GM19351 (cell line): ENCODE results near the gene SOCS3.
"Not testable (repeated sequence)": the region's sequence is repeated elsewhere in the genome, so short reads cannot be mapped to it uniquely, and the experiment has no call there.

Experiments
- ATAC-seq: cut with Tn5 transposase; IDR thresholded peaks from one replicate; pipeline ENCODE4 v1.9.1; 2021; ENCODE audit warnings: mild to moderate bottlenecking, moderate library complexity; ENCODE audit not compliant: unreplicated experiment

Gene SOCS3

DNA sequence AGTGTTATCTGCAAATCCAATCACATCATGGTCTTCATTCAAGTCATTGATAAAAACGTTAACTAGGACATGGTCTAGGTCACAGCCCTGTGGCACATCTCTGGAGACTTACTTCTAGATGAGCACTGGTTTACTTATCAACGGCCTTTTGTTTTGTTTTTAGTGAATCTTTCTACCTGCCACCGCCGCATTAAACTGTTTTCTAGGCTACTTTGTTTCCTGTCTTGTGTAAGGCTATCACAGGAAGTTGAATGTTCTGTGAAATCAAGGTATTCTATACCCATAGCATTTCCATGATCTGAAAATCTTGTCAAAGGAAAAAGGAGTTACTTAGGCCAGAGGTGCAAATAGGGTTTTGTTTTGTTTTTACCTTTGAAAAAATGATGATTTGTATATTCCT, 26.9 kb downstream of the SOCS3 start:
- no peak for ATAC-seq

DNA sequence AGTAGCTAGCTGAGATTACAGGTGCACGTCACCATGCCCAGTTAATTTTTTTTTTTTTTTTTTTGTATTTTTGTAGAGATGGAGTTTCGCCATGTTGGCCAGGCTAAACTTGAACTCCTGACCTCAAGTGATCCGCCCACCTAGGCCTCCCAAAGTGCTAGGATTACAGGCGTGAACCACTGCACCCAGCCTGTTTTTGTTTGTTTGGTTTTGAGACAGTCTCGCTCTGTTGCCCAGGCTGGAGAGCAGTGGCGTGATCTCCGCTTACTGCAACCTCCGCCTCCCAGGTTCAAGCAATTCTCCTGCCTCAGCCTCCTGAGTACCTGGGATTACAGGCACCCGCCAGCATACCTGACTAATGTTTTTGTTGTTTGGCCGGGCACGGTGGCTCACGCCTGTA, 28.5 kb downstream of the SOCS3 start:
- not testable (repeated sequence) for ATAC-seq

DNA sequence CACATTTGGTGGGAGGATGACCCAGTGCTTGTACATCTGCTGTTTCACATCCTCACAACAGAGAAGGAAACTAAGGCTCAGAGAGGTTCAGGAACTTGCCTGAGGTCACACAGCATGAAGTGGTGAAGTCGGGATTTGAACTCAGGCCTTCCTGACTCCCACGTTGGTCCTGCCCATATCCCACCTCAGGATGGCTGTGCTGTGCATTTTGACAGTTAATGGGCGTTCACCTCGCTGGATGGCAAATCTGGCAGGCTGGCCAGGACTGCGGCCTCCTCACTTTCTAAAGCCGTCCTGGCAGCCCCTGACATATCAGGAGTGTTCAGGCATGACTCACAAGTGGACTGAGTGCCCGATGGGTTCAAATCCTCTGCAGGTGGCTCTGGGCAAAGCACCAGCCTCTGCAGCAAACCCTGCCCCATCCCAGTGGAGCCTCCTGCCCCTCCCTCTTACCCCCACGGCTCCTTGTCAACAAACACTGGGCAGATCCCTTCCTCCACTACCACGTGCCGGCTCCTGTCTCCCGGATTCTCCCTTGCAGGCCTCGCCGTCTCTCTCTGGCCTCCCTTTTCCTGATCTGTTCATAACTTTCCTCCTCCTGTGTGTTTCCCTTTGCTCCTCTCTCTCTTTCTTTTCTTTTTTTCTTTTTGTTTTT, 29.2 kb downstream of the SOCS3 start:
- ATAC-seq: no peak

DNA sequence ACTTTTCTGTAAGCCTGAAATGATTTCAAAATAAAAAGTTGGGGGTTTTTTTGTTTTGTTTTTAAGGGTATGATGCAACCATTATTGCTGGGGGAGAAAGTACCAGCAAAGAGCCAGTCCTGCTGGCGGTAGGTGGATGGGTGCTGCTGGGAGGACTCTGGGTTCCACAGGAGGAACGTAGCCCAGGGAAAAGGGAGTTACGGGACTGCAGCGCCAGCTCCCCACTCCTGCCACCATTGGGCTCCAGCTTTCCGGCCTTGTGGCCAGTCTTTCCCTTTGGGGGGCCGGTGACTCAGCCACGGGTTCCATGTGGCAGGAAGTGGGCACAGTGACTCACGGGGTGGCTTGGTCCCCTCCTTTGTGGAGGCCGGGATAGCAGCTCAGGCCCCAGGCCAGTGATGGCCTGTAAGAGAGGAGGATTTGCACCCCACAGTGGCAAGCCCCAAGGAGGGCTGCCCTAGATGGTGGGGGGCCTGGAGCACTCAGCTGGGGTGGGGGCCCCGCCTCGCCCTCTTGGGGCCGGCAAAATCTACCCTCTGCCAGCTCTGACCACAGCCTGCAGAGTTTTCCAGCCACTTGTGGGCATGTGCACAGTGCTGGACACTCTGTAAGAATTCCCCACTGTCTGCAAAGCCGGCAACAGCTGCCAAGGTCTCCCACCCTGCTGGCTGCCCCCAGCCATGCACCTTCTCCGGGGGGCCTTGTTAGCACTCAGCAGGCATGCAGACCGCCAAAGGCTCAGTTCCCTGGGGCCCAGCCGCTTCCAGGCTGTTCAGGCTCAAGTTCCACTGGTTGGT, 30.4 kb downstream of the SOCS3 start:
- no peak for ATAC-seq

DNA sequence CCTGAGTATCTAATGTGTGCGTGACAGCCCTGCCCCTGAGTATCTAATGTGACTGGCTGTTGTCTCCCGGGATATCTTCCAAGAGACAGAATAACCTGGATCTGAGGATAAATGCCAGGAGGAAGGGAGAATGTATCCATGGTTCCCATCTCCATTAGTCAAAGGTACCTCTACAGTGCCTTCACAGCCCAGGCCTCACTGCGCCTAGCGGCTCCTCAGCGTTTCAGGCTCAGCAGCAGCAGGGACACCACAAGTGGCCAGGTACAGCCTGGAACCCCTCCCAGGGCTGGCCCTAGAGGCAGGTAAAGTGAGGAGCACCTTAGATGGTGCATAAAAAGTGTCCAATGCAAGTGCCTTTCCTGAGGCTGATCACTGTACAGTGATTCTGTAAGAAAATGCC, 32.0 kb downstream of the SOCS3 start:
- ATAC-seq: no peak

DNA sequence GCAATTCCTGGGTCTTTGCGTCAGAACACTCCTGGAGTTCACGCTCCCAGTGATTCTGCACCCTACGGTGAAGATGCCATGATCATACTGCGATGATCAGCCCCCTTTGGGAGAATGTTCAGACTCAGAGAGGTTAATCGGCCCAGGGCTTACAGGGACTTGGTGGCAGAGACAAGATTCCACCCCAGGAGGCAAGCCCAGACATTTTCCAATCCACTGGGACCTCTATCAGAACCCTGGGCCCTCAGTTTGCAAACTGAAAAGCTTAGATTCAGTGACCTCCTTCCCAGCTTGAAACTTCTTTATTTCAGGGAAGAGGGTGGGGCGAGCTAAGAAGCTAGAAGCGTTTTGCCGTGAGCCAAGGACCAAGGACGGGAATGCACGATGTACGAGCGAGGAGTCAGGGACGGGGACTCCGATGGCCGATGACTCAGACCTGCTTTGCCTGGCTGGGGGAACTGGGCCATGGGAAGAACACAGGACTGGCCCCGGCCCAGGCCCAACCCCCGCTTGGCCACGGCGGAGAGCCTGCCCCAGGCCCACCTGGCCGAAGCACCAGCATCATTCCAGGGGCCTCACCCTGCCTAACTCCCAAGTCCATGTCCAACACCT, 34.7 kb downstream of the SOCS3 start:
- ATAC-seq: no peak

DNA sequence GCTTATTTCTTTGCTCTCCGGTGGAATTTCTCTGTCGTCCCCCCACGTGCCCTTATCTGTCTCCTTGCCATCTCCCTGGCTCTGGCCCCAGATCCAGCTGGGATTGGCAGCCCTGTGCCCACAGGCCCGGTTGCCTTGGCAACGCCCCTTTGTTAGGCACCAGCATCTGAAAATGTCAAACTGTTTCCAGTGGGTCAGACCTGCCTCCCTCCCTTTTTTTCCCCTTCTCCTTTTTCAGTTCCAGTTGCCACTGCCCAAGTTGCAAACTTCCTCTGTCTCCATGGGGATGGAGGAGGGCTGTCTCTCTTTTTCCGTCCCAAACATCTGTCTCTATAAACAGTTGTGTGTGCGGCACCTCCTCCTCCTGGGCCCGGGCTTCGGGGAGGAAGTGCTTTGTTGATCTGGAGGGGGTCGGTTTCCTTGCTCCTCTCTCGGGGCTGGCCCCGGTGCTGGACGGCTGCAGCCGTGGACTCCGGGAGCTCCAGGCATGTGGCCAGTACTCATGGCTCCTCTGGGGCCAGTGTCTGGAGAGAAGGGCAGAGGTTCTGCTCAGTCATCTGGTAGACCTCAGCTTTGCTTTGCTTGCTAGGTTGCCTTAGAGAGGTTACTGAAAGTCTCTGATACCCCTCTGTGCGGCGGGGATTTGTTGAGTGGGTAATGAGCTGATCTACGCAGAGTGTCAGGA, 35.3 kb downstream of the SOCS3 start:
- ATAC-seq: no peak

DNA sequence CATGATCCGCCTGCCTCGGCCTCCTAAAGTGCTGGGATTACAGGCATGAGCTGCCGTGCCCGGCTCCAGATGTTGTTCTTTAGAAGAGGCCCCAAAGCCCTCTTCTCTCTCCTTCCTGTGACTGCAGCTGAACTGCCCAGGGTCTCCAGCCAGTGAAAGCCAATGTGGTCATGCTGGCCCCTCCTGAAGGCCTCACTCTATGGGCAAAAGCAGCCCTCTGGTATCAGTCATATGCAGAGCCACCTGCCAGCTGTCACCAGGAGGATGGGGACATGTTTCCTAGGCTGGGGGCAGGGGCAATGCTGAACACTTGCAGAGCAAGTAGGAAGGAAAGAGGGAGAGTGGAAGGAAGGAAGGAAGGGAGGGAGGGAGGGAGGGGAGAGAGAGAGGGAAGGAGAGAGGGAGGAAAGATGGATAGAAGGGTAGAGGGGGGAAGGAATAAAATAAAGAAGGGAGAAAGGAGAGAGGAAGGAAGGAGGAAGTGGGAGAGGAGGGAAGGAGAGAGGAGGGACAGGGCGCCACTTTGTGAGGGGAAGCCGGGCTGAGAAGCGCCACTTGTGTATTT, 36.0 kb downstream of the SOCS3 start:
- no peak for ATAC-seq

DNA sequence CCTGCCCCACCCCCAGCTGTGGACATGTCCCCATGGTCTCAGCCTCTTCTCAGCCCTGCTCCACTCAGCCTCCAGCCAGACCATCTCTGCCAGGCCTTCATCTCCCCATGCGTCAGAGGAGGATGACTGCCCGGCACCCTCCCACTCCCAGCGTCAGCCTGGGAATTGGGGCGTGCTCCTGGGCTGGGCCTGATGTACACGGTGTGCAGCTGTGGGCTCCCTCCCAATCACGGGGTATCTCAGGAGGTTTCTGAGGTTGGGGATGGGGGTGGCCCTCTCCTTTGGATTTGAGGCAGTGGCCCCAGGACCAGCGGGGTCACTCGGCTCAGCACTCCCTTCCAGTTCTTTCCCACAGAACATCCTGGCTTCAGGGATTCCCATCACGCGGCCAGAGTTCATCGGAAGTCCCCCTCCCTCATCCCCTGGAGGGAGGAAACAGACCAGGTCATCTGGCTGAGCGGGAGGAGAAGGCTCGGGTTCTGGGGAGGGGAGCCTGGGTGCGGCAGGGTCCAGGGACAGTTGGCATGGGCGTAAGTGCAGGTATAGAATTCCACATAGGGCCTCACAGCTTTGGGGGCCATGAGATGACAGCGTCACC, 36.9 kb downstream of the SOCS3 start:
- no peak for ATAC-seq

DNA sequence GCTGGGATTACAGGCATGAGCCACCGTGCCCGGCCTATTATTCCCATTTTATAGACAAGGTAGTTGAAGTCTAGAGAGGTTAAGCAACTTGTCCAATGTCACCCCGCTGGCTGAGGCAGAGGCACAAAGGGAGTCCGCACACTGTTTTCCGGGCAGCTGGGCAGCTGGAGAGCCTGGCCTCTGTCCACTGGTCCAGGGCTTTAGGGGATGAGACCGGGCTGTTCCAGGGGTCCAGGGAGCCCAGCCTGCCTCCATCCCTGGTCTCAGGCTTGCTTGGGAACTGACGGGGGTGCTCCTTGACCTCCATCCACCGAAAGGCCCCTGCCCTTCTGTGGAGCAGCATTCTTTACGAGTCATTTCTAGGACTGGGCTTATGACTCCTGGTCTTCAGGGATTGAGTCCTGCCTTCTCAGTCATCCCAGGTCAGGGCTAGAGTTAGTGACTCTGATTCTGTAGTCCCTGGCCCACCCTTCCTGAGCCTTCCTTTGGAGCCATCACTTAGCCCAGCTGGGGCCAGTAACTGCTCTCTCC, 37.5 kb downstream of the SOCS3 start:
- ATAC-seq: no peak

DNA sequence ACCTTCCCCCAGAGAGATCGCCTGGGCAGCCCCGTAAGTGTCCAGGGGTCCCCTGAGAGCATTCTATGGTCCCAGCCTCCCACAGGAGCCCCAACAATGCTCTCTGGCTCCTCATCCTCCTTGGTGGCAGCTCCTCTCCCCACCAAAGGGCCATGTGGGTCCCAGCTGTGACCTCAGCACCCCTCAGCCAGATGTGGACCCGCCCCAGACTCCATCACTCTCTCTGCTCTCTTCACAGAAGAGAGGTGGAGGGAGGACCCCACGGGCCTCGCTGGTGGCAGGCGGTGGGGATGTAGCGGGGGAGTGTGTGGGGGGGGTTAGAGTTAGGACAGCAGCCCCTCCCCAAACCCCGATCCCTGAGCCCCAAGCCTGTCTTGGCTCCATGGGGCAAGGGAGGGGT, 41.0 kb downstream of the SOCS3 start:
- ATAC-seq: no peak

DNA sequence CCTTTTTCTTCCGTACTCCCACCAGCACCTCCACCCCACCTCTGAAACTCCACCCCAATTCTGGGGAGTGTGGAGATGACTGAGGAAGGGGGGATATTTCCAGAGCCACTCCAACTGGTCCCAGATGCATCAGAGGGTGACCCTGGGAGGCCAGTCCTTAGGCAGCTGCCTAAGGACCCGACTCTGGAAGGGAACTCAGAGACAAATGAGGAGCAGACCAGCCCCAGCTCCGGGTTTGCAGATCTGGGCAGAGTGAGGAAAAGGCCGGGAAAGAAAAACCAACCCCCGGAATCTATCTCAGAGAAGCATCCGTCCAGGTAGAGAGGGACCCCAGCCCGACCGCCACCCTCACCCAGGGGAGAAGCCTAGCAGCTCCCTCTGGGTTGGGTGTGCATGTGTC, 41.5 kb downstream of the SOCS3 start:
- ATAC-seq: no peak

DNA sequence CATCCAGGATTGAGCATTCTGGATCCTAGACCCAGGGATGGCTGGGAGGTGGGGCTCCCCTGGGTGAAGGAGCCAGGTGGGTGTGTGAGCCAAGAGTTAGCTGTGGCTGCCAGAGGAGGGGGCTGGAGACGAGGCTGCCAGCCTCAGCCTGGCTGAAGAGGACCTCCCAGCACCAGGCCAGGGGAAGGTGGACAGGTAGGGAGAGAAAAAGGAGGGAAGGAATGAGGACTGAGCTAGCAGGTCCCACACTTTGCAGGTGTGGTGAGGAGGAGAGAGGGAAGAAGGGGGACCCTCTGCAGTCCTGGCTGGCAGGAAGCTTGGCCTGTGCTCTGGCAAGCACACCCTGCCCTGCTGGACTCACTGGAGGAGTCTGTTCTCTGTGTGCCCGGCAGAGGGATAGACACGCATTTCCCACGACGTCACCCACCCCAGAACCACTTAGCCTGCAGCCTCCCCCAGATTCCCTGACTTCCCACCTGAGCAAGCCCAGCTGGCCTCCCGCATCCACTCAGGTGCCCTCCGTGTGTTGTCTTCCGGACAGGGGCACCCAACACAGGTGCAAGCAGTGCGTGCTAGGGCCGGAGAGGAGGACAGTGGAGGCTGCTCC, 42.0 kb downstream of the SOCS3 start:
- ATAC-seq: no peak

DNA sequence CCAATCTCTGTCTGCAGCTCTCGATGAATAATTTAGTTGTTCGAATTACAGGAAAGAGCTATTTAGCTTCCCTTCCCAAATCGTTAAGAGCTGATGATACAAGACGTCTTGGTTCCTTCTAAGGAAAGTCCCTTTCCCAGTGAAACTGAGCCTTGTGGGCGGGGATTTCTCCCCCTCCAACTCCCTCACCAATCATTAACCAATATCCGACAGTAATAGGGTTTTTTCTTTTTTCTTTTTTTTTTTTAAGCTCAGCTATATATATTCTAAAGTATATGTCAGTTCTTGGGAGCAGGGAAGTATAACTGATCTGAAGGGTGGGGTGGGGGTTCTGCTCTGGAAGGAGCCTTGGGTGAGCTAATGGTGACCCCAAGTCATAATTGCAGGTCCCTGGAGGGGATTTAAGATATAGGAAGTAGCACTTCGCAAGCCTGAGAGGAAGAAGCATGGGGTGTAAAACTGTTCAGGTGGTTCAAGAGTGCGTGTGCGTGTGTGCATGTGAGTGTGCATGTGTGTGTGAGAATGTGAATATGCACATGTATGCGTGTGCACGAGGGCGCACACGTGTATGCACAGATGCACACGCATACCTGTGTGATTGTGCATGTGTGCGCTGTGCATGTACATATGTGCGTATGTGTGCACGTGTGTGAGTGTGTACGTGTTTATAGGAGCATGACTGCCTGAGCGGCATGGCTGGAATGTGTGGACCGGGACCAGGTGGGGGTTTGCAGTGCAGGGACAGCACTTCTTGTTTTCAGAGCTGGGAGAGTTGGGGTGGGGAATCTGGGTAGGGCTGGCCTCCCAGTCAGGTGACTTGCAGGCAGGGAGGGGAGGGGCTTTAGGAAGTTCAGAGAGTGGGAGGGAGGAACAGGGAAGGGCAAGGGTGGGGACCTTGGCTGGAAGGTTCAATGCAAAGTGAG, 42.7 kb downstream of the SOCS3 start:
- ATAC-seq: no peak

DNA sequence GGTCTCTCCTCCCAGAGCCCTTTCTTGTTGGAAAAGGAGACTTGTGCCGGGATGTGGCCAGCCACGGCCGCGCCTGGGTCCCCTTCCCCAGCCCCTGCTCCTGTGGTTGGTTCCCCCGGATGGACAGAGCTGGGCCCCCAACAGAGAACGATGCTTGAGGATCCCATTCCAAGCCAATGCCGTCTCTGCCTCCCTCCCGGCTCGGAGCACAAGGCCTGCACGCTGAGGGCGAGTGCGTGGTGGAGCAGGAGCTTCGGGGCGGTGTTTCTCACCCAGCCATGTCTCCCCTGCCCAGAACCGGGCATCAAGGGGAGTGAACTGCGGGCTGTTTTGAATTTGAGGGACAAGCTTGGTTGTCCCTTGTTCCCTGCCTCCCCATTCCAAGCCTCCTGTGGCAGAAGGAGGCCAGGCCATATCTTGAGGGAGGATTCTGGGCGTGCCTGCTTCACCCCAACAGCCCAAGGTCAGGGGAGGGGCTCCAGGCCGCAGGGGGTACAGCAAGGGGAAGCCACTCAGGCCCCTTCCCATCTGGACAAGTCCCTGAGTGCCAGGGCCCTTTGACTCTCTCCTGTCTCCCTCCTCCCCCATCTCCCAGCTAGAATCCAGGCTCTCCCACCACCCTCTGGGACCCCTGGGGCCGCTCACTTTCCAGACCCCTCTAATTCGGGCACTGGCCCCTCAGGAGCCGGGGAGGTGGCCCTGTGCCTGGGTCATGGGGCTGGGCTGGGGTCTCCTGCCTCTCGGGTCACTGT, 43.6 kb downstream of the SOCS3 start:
- no peak for ATAC-seq

DNA sequence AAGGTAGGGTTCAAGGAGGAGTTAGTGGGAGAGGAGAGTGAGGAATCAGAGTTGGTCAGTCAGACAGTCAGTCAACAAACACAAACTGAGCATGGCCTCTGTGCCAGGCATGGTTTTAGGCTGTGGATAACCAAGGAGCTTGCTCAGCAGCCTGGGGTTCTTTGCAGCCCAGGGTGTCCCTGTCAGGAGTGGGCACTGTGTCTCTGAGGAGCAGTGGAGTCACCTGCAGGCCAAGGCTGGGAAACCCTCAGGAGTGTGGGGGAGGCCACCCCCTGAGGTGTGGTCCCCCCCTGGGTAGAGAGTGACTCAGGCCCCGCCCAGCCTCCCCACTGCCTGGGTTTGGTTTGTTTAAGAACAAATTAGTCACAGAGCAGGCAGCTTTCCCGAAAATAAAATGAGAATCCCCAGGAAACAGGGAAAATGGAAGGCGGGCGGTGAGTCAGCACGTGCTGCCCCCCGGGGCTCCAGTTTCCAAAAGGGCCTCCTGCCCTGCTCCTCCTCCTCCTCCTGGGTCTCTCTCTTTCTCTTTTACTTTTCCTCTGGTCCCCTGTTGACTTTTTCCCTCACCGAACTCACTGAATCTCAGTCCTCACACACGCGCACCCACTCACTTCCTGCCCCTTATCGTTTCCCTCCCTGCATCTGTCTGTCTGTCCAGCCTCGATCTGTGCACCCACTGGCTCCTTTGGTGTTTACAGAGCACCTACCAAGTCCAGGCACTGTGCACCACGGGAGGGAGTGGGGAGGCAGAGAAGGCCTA, 44.3 kb downstream of the SOCS3 start:
- no peak for ATAC-seq

DNA sequence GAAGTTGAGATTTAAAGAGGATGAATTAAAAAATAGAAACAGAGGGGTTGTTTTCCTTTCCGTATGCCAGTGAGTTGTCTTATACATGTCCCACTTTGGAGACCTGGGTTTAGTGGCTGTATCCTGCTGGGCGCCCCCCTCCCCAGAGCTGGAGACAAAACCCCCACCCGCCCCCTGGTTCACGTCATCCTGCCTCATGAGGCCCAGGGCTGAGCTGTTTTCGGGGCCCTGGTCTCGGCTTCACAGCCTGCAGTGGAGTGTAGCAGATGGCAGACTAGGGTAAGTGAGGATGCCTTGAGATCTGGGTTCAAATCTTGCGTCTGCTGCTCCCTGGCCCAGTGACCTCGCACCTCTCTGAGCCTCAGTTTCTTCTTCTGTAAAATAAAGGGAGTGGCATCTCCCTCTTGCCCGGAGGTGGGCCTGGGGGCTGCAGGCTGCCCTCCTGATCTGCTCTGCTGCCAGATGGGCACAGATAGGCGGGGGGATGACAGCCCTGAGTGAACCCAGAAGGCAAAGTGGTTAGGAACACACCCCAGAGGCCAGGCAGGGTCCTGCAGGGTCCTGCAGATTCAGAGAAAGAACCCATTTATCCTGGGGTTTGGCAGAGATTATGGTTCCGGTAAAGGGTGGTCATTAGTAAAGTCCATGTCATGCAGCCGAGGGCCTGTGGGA, 45.1 kb downstream of the SOCS3 start:
- no peak for ATAC-seq
